ENCODE results near the gene NACA.
A peak's percentile ranks its signal among the peaks of the same experiment; 100 is the strongest.

The NACA gene

GRCh38 chr12:56724972-56725722 is at the start of gene NACA:
Gene NACA, minus strand, starts transcription at chr12:56725299. Its CDS starts 778 bp downstream, at chr12:56724521.
- DNase-seq, result peak; percentile 95
- Mint-ChIP-seq H3K4me3 (peak within 1 kb of the TSS; percentile 99), H3K9me3 (no peaks in the 10 kb centered on the region), H3K27me3 (ENCODE audit: low read depth, poor library complexity) (peaks cover 4% of the 10 kb centered on the region), H3K4me1 (peaks cover 50% of the 10 kb centered on the region), H3K27ac (peak within 1 kb of the TSS; percentile 100), H3K36me3 (ENCODE audit: low read depth) (peaks cover 49% of the 10 kb centered on the region)
- TF ChIP-seq CTCF (IDR thresholded peaks at IDR 0.05), result no peak

GRCh38 chr12:56773113-56773512 is 48.0 kb upstream of the NACA start:
- no peak for DNase-seq
- no peak overlapping the region for H3K27ac Mint-ChIP-seq
- H3K27me3 Mint-ChIP-seq (ENCODE audit: low read depth, poor library complexity), result peaks cover 2% of the 10 kb centered on the region
- no peaks in the 10 kb centered on the region for H3K36me3 Mint-ChIP-seq (ENCODE audit: low read depth)
- H3K9me3 Mint-ChIP-seq, result peaks cover 29% of the 10 kb centered on the region
- H3K4me1 Mint-ChIP-seq, result no peaks in the 10 kb centered on the region
- no peak for TF ChIP-seq CTCF (IDR thresholded peaks at IDR 0.05)
- no peak overlapping the region for H3K4me3 Mint-ChIP-seq

GRCh38 chr12:56772625-56773024 is 47.5 kb upstream of the NACA start:
- no peaks in the 10 kb centered on the region for H3K4me1 Mint-ChIP-seq
- TF ChIP-seq CTCF (IDR thresholded peaks at IDR 0.05), result no peak
- H3K4me3 Mint-ChIP-seq, result no peak overlapping the region

GRCh38 chr12:56769868-56770267 is 44.8 kb upstream of the NACA start:
- Mint-ChIP-seq H3K4me3 (no peak overlapping the region), H3K9me3 (peaks cover 8% of the 10 kb centered on the region), H3K36me3 (ENCODE audit: low read depth) (no peaks in the 10 kb centered on the region), H3K4me1 (no peaks in the 10 kb centered on the region), H3K27me3 (ENCODE audit: low read depth, poor library complexity) (peaks cover 2% of the 10 kb centered on the region), H3K27ac (peak overlapping the region; percentile 84)
- no peak for TF ChIP-seq CTCF (IDR thresholded peaks at IDR 0.05)
- no peak for DNase-seq

More at GRCh38 chr12:56772625-56773024, 47.5 kb upstream of the NACA start:
- DNase-seq, result no peak
- Mint-ChIP-seq H3K27me3 (ENCODE audit: low read depth, poor library complexity) (peaks cover 2% of the 10 kb centered on the region), H3K9me3 (peaks cover 24% of the 10 kb centered on the region), H3K36me3 (ENCODE audit: low read depth) (no peaks in the 10 kb centered on the region), H3K27ac (no peak overlapping the region)

GRCh38 chr12:56768424-56768823 is 43.3 kb upstream of the NACA start:
- no peak for TF ChIP-seq CTCF (IDR thresholded peaks at IDR 0.05)
- Mint-ChIP-seq H3K4me1 (peaks cover under 1% of the 10 kb centered on the region), H3K9me3 (no peaks in the 10 kb centered on the region), H3K27ac (no peak overlapping the region), H3K27me3 (ENCODE audit: low read depth, poor library complexity) (peaks cover 2% of the 10 kb centered on the region), H3K4me3 (no peak overlapping the region), H3K36me3 (ENCODE audit: low read depth) (no peaks in the 10 kb centered on the region)
- no peak for DNase-seq

- H3K27me3 Mint-ChIP-seq (ENCODE audit: low read depth, poor library complexity), result peaks cover 2% of the 10 kb centered on the region
- H3K36me3 Mint-ChIP-seq (ENCODE audit: low read depth), result no peaks in the 10 kb centered on the region
- H3K27ac Mint-ChIP-seq, result no peak overlapping the region
- no peak for DNase-seq
- H3K9me3 Mint-ChIP-seq, result no peaks in the 10 kb centered on the region
- TF ChIP-seq CTCF (IDR thresholded peaks at IDR 0.05), result no peak
- peaks cover 5% of the 10 kb centered on the region for H3K4me1 Mint-ChIP-seq
- H3K4me3 Mint-ChIP-seq, result no peak overlapping the region
Measured at GRCh38 chr12:56766535-56766934, 41.4 kb upstream of the NACA start.

Data from nephron progenitor cell (in vitro differentiated cells).